ENCODE data around the gene ANKRD62.

The ANKRD62 gene

DNA sequence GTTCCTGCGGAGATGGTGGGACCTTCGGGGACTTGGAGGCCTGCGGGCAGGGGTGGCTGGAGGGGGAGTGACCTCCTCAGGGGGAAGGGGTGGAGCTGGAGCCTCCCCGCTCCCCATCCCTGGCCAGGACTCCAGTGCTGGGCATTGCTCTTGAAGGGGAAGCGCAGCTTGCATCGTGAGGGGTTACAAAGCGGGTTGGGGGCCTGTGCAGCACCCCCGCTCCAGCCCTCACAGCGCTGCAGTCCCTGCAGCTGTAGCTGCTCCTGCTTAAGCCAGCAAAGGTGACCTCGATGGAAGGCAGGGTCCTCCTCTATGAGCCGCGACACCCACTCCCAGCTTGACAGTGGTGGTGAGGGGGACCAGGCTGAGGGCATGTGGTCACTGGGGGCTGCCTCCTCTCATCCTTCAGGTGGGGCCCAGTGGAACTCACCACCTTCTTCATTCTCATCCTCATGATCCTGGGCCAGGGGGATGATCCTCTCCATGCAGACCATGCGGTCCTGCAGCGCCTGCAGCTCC lies 36.7 kb upstream of the ANKRD62 start:
- H3K27ac Mint-ChIP-seq = no peak overlapping the region
- no peaks in the 10 kb centered on the region for H3K27me3 Mint-ChIP-seq (ENCODE audit: low read depth)
- no peaks in the 10 kb centered on the region for H3K9me3 Mint-ChIP-seq
- no peak overlapping the region for H3K4me3 Mint-ChIP-seq
- TF ChIP-seq, protein P1, sequence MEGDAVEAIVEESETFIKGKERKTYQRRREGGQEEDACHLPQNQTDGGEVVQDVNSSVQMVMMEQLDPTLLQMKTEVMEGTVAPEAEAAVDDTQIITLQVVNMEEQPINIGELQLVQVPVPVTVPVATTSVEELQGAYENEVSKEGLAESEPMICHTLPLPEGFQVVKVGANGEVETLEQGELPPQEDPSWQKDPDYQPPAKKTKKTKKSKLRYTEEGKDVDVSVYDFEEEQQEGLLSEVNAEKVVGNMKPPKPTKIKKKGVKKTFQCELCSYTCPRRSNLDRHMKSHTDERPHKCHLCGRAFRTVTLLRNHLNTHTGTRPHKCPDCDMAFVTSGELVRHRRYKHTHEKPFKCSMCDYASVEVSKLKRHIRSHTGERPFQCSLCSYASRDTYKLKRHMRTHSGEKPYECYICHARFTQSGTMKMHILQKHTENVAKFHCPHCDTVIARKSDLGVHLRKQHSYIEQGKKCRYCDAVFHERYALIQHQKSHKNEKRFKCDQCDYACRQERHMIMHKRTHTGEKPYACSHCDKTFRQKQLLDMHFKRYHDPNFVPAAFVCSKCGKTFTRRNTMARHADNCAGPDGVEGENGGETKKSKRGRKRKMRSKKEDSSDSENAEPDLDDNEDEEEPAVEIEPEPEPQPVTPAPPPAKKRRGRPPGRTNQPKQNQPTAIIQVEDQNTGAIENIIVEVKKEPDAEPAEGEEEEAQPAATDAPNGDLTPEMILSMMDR (IDR thresholded peaks at IDR 0.05; ENCODE audit: unreplicated experiment in 3 of 3) = no peak
- peaks cover 10% of the 10 kb centered on the region for H3K4me1 Mint-ChIP-seq
- no peaks in the 10 kb centered on the region for H3K36me3 Mint-ChIP-seq (ENCODE audit: low read depth)

DNA sequence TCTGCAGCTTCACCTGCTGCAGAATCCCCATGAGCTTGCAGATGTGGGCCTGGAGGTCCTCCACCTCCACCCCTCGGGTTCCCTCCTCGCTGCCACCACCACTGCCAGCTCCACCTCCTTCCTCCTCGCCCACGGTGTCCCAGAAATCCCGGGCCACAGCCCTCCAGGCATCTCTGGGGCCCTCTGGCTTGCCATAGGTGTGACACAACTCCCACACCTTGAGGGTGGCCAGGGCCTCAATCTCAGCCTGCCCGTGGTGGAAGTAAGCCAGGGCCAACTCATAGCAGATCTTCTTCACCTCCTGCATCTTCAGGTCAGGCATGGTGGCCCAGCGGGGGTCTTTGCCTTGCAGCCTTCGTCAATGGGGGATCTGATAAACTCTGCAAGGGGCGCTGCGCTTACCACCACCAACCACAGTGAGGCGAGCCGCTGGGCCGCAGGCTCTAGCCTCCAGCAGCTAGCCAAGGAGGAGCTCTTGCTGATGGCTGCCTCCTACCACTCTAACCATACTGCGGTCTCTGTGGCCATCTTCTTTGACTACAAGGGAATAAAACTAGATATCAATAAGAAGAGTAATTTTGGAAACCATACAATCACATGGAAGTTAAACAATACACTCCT lies 36.1 kb upstream of the ANKRD62 start:
- Mint-ChIP-seq H3K4me1 (peaks cover 9% of the 10 kb centered on the region), H3K27ac (no peak overlapping the region), H3K4me3 (no peak overlapping the region), H3K36me3 (ENCODE audit: low read depth) (no peaks in the 10 kb centered on the region), H3K9me3 (no peaks in the 10 kb centered on the region), H3K27me3 (ENCODE audit: low read depth) (no peaks in the 10 kb centered on the region)
- TF ChIP-seq, protein P1 (IDR thresholded peaks at IDR 0.05; ENCODE audit: unreplicated experiment in 3 of 3) = no peak

DNA sequence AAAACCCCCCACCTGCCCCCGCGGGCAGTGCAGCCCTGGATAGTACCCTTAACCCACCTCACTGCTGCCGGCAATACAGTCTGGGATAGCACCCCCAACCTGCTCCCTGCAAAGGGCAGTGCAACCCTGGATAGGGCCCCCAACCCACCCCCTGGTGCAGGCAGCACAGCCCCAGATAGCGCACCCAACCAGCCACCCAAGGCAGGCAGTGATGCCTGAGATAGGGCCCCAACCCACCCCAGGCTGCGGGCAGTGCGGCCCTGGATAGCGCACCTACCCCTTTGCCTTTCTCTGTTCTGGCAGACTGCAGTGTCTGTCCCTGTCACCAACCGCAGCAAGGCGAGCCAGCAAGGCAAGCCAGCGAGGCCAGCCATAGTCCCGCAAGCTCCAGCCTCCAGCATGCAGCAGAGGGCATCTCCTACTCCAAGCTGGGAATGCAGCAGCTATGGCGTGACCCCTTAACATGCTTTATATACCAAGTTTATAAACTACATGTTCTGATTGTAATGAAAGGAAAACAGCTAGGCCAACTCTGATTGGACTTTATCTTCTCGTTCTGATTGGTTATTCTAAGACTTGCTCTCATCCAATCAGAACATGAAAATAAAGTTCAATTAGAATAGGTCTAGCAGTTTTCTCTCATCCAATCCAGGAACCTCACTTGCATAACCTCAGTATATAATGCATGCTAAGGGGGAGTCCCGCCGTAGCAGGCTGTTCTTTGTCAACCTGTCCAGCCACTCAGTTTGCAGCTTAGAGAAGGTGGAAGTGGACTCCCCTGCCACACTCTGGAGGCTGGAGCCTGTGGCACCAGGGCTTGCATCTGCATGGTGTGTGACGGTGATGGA lies 34.1 kb upstream of the ANKRD62 start:
- Mint-ChIP-seq H3K27ac (no peak overlapping the region), H3K36me3 (ENCODE audit: low read depth) (no peaks in the 10 kb centered on the region), H3K27me3 (ENCODE audit: low read depth) (no peaks in the 10 kb centered on the region), H3K4me3 (no peak overlapping the region), H3K4me1 (peaks cover 9% of the 10 kb centered on the region), H3K9me3 (no peaks in the 10 kb centered on the region)
- TF ChIP-seq, protein P1 (IDR thresholded peaks at IDR 0.05; ENCODE audit: unreplicated experiment in 3 of 3) = no peak

DNA sequence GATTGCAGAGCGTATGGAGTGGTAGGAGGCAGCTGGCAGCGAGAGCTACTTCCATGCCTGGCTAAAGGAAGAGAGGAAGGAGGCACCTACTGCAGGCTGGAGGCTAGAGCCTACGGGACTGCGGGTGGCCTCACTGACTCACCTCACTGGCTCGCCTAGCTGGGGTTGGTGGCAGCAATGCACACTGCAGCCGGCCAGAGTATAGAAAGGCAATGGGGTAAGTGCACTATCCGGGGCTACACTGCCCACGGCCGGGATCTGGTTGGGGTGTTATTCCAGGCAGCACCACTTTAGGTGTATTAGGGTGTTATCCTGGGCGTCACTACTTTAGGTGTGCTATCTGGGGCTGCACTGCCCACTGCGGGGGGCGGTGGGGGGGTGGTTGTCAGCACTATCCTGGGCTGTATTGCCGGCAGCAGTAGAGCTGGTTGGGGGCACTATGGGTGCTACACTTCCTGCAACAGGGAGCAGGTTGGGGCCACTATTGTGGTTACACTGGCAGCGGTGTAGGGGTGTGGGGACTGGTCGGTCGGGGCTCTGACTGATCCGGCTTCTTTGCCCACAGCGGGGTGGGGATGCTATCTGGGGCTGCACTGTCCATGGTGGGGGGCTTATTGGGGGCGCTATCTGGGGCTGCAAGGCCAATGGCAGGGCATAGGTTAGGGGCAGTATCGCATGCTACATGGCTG lies 33.3 kb upstream of the ANKRD62 start:
- Mint-ChIP-seq H3K27me3 (ENCODE audit: low read depth) (no peaks in the 10 kb centered on the region), H3K27ac (no peak overlapping the region), H3K36me3 (ENCODE audit: low read depth) (no peaks in the 10 kb centered on the region)

DNA sequence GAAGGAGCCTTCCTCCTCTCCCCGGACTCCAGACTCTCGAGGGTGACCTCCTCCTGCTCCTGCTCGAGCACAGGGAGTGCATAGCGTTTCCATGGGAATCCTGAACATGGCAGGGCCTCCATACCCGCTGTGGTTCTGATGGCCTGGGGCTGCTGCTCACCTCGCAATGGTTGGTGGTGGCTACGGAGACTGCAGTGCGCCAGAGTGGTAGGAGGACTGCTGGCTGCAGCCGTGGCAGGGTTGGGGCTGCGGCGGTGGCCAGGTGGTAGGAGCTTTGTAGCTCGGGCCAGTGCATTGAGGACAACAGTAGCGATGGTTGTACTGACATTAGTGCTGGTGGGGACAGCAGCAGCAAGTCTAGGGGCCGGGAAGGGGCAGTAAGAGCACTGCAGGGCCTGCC lies 32.0 kb upstream of the ANKRD62 start:
- TF ChIP-seq, protein P1 (IDR thresholded peaks at IDR 0.05; ENCODE audit: unreplicated experiment in 3 of 3) = no peak
- Mint-ChIP-seq H3K27me3 (ENCODE audit: low read depth) (no peaks in the 10 kb centered on the region), H3K9me3 (no peaks in the 10 kb centered on the region), H3K36me3 (ENCODE audit: low read depth) (no peaks in the 10 kb centered on the region), H3K4me1 (no peaks in the 10 kb centered on the region), H3K27ac (no peak overlapping the region), H3K4me3 (no peak overlapping the region)

More for the DNA sequence above, 33.3 kb upstream of the ANKRD62 start:
- Mint-ChIP-seq H3K4me3 (no peak overlapping the region), H3K9me3 (no peaks in the 10 kb centered on the region), H3K4me1 (peaks cover 9% of the 10 kb centered on the region)
- TF ChIP-seq, protein P1 (IDR thresholded peaks at IDR 0.05; ENCODE audit: unreplicated experiment in 3 of 3) = no peak
